HT-29 (cell line): ENCODE measurements around the gene TAP2. TPM values are rescaled to one million over a fixed set of nuclear protein-coding genes. Genes with fewer than 3 reads are reported as not detected.

Experiments
- DNase-seq: peaks from one replicate; pipeline ENCODE4 v3.0.0-alpha.2; 2015; ENCODE audit warnings: low spot score
- total RNA-seq: library from RNA; depleted of rRNA; stranded (reverse); fragments of >200 nt; shearing (Covaris generic); gene quantifications from 2 replicates; pipeline ENCODE4 v1.2.3, GENCODE V29; 2014

The TAP2 gene
- total RNA-seq, 1 experiment from 2014 or later, result 54.9 TPM

DNA sequence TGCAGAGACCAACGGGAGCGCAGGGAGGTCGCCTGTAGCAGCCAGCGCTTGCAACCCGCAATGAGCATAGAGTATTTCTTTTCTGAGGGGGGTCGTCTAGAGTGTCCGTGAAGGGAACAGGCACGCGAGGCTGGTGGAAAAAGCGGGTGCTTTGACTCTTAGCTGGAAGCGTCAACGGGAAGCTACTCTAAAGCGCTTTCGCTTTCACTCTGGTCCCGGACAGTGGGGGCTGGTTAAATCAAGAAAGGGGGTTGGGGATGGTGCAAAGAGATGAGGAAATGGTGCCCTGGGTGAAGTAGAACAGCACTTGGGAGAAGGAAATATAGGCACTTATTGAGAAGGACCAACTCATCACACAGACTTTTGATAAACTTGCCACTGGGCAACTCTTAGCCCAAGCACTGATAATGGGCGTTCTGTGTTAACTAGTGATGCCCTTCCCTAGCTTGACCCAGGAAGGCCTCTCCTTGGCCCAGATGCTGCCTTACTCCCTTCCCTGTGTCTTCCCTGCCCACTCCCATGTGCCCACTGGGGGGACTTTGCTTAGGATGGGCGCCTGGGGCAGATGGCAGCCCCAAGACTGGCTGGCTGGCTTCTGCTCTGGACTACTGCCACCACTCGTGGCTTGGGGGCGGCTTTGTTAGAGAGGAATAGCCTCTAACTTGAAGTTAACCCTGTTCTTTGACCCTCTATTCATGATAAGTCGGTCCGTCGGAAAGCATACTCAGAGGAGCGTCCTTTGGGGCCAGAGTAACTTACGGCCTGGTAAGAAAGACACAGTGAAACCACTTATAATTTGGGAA is 16.0 kb upstream of the TAP2 start:
- DNase-seq, result no peak

DNA sequence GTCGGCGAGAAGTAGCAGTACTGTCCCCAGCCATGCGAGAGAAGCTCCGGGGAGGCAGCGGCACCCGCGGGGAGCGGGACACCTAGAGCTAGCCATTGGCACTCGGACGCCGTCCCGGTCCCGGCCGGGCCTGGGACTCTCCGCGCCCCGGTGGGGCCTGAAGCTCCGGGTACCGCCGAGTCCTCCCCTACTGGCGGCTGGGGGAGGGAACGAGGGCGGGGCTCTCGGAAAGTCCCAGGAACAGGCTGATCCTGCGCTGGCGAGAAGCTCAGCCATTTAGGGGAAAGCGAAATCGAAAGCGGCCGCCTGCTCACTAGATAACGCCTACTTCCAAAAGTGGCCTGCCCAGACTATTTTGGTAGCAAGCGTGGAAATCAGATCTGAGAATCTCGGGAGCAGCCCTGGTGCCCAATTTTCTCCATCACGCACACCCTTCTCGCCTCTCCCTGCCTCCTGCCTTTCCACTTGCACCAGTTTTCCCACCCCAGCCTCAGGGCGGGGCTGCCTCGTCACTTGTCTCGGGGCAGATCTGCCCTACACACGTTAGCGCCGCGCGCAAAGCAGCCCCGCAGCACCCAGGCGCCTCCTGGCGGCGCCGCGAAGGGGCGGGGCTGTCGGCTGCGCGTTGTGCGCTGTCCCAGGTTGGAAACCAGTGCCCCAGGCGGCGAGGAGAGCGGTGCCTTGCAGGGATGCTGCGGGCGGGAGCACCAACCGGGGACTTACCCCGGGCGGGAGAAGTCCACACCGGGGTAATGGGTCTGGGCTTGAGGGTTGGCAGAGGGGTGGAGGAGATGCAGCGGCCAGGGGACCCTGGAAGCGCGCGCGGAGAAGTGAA is 15.2 kb upstream of the TAP2 start, which contains the start of the genes PSMB9 and TAP1:
TSS of gene PSMB9 (plus strand) at position 652 of the 835 bp plus-strand sequence. CDS start at position 690, 38 bp downstream.
TSS of gene TAP1 (minus strand) at position 164 of the 835 bp plus-strand sequence. CDS start at position 96, 68 bp downstream.
- DNase-seq, result peak; percentile 92

DNA sequence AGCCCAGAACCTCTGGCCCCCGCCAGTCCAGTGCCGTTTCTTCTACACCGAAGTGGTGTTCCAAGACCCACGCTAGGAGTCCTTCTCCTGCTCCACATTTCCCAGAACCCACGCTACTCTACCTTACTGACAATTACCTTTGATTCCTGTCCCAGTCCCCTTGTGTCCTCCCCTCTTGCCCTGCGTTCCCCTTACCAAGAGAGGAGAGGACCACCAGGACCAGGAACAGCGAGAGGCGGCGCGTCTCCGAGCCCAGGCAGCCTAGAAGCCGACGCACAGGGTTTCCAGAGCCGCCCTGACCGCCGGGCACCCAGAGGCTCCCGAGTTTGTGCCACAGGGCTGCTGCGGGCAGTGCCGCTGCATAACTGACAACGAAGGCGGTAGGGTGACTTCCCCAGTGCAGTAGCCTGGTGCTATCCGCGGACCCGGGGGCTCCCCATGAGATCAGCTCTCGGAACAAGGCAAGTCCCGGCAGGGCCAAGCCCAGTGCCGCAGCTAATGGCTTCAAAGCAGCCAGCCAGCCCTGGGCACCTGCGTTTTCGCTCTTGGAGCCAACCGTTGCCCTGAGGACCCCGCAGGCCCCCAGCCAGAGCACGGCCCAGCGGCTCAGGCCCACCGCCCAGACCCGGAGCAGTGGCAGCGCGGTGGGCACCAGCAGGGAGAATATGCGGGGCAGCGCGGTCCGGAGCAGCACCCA is 14.5 kb upstream of the TAP2 start:
- peak; percentile 39 for DNase-seq

DNA sequence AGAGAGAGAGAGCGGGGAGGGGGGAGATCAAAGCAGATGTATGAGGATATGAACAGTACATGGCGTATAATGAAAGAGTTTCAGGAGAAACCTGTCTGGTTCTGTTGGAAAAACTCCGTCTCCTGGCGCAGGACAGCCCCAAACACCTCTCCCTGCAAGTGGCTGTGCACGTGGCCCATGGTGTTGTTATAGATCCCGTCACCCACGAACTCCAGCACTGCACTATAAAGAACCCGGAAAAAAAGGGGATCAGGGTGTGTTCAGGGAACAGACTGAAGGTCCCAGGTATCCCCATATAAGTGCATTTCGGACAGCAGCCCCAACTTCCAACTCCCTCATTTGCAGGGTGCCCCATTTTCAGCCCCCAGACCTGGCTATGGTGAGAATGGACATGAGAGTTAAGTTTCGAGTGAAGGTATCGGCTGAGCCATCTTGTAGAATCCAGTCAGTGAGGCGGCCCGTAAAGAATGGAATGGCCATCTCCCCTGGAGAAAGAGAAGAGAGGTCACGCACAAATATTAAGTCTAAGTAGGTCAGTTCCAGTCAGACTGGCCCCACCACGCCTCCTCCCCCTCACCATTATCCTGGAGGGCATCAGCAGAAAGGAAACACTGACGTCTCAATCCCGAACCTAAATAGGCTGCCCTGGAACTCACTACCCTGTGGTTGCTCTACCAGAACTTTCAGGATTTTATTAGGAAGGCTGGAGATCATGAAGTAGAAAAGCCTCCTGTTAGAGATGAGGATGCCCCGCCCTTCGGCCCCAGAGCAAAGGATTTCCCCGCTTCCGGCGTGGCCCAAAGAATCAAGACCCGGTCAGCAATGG is 13.7 kb upstream of the TAP2 start:
- no peak for DNase-seq

DNA sequence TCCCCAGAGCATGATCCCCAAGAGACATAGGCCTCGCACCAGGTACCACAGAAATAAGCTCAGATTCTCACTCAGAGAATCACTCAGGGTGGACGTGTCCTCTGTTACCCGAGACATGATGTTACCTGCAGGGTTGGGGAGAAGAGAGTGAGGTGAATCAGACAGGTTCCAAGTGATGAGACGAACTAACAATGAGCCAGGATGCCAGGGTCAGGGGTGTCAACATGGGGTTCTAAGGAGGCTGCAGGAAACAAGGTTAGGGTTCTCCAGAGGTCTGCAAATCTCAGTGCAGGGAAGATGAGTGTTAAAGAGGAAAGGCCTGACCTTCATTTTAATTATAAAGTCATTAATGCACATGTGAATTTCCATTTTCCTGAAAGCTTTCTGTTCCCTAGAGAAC is 12.5 kb upstream of the TAP2 start:
- no peak for DNase-seq

DNA sequence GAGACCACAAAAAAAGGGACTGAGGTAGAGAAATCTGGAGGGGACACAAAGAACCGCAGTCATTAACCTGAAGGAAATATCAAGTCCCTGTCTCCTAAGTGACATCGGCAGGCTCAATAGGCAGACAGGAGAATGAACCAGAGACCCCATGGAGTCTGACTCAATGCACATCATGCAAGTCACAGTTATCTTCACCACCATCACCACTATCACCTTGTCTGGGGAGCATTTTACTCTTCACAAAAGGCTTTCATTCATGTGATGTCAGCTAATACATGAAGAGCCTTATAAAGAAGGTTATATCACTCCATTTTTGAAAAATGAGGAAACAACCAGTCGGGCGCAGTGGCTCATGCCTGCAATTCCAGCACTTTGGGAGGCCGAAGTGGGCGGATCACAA is 10.6 kb upstream of the TAP2 start:
- no peak for DNase-seq

DNA sequence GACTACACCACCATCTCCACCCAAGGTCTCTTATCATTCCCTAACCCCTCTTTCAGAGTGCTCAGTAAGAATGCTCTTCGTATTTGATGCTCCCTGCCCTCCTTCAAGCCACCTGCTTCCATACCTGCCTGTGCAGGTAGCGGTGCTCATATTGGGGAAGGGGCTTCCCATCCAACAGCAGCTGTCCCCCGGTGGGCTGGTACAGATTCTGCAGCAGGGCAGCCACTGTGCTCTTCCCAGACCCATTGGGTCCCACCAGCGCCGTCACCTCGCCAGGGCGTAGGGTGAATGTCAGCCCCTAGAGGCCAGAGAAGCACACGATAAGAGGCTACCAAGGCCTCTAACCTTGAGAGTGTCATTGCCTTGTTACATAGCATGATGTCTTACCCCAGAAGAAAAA is 9.3 kb upstream of the TAP2 start:
- DNase-seq, result no peak

DNA sequence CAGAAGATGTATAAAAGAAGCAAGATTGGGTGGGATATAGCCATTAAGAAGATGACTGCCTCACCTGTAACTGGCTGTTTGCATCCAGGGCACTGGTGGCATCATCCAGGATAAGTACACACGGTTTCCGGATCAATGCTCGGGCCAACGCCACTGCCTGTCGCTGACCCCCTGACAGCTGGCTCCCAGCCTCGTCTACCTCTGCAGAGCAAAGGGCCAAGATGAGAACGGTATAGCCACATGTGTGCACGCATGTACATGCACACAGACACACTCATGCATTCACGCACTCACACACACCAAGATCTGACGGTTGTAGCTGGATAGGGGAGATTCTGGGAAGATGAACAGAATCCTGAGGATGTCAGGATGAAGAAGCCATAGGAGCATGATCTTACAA is 8.5 kb upstream of the TAP2 start:
- DNase-seq, result no peak

DNA sequence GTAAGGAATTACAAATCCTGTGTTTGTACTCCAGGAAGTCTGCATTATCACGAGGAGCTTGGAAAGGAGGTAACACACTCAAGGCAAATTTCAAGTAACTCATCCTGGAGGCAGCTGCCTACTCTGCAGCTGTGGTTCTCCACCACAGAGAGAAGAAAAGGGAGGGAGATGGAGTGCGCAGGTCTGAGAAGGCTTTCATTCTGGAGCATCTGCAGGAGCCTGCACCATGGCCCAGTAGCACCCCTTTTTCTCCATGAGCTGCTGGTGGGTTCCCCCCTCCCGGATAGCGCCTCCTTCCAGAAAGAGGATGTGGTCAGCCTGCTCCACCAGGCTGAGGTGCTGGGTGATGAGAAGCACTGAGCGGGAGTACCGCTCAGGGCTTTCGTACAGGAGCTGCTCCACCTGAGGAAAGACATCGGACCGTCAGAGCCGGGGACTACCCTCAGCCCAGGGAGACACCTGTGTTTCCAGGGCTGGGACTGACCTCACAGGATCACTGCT is 6.9 kb upstream of the TAP2 start:
- DNase-seq, result no peak

DNA sequence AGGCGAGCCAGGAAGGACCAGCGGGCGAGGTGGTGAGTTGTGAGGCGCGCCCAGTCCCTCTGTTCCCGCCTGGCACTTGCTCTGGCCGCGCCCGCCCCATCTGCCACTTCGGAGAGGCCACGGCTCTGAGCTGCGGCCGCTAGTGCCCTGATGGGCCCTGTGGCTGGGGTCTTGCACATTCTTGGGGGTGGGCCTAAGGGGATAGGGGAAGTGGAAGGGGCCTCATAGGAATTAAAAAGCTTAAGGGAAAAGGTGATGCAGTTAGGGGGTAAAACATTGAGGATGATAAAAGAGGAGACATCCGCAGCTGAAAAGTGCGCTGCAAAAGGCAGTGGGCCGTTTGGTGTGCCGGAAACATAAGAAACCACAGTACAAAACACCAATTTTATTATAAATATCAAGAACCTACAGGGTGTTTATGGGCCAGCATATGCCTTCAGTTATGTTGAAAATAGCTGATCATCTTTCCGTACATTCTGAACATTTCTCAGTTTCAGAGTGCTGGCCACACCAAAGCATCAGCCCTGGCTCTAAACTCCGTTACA is 6.4 kb upstream of the TAP2 start:
- no peak for DNase-seq

DNA sequence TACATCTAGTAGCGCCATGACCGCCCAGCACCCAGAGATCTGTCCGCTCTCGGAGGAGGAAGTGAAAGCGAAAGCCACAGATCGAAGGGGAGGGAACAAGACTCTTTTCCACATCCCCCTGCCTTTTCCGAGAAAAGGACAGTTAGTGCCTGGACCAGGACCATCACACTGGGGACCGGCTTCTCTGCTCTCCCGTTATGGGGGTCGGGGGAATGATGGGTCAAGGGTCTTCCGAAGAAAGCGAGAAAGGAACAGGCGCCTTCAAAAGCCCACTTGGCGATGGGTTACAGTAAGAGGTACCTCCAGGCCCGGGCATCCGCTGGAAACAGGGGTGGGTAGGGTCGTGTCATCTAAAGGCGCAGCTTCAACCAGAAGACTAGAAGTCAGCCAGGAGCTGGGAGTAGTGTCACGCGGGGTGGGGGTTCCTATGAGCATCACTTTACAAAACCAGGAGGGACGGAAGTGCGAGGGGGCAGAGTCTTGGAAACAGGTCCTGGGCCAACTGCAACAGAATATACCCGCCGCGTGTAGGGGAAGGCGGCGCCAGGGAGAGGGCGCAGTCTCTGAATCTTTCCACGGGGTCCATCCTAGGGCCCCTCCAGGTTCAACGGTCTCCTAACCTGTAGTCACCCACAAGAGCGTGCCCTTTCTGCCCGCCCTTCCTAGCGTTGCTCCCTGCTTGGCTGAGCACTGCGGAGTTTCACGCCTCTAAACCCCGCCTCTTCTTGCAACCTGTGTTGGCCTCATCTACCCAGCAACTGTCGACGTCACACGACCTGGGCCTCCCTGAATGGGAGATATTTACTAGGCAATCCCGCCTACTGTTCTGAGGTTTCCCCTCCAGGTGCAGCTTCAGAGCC is 5.7 kb upstream of the TAP2 start, which contains the start of gene PSMB8:
TSS of gene PSMB8 (minus strand) at position 69 of the 860 bp plus-strand sequence. CDS start at position 18, 51 bp downstream.
- DNase-seq, result peak; percentile 96

DNA sequence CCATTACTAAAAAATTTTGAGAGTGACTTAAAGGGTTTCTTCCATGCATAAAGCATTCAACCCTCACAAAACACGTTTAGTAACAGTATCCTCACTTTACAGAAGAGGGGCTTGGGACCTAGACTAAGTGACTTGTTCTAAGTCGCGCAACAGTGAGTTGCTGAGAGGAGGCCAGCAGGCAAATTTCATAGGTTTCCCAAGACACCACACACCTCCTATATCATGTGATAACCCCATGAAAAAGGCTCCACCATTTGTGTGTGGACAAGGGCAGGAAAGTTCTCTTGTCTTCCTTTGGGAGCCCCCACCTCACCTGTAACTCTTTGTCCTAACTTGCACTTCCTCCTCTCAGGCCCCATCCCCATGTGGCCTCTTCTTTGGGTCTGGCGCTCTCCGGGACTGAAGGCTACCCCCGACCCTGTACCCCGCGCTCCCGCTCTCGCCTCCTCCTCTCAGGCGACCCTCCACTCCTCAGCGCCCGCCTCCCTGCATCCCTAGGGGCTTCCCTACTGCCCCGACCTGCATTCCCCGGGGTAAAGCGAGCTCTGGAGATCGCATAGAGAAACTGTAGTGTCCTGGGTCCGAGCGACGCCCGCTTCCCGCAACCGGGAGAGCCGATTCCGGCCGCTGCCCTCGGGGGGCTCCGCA is 4.9 kb upstream of the TAP2 start:
- DNase-seq, result no peak

DNA sequence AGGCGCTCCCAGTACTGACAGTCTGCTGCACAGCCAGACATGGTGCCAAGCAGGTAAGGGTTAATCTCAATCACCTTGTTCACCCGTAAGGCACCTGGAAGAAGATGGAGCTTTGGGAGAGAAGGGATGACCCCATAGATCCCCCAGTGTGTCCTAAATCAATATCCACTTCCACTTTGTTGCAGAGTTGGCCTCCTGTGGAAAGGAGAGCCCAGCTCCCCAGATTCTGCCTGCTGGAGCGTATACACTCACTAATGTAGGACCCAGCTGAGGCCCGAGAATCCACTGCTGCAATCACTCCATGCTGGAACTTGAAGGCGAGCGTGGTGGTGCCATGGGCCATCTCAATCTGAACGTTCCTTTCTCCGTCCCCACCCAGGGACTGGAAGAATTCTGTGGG is 4.2 kb upstream of the TAP2 start:
- no peak for DNase-seq

DNA sequence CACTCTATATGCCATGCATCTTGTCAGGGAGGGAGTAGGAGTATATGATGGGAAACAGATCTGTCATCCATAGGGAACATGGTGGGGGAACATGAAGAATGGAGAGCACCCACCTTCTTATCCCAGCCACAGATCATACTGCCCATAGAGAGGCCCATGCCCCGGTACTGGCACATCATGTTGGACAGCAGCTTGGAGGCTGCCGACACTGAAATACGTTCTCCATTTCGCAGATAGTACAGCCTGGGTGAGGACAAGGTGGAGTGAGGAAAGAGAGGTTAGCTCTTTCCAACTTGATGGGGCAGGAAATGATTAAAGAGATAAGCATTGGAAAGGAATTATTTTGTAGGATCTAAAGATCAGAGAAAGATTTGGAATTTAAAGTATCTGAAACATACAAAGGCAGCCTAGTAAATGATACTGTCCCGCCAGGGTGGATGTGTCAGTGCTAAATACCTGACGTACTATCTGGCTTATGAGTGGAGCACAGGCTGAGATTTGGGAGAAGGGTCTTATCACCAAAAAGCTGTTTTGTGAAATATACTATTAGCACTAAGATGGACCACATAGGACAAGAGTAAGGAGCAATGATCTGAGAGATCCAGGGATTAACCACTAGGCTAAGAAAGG is 3.6 kb upstream of the TAP2 start:
- DNase-seq, result no peak

DNA sequence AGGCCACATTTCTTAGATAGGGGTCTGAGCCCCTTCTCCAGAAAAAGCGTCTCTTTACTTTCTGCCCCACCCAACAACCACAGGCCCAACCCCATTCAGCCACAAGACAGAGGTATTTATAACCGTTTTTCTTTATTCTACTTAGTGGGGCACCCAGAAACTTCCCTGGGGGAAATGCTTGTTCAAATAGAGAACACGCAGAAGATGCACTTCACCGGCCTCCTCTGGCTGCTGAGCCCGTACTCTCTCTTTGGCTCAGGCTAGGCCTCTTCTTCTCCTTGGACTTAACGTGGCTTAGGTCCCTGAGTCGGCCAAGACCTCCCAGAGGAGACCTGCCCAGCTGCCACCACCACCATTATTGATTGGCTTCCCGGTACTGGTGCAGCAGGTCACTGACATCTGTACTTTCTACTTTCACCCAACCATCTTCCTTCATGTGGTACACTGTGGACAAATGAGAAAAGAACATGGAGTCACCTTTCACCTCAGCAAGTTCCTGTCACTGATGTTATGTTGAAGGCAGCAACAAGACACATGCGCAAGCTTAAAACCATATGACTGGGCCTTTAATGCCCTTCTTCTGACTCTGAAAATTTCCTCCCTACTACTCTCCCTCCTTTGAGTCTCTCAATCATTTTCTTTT is 2.2 kb upstream of the TAP2 start:
- no peak for DNase-seq

DNA sequence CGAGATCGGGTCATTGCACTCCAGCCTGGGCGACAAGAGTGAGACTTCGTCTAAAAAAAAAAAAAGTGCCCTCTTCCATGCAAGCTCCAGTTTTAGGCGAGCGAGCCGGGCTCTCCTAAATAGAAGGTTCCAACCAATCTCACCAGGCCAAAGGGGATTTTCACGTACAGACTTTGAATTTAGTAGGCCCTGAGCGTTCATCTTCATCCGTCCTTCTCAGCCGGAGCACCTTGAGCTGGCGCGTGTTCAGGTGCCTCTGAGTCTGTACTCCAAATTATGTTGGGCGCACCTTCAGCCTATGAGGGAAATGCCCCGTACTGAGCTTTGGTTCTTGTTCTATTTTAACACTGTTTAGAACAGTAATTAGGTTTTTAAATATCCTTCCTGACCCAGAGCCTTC is 817 bp upstream of the TAP2 start:
- DNase-seq, result no peak

DNA sequence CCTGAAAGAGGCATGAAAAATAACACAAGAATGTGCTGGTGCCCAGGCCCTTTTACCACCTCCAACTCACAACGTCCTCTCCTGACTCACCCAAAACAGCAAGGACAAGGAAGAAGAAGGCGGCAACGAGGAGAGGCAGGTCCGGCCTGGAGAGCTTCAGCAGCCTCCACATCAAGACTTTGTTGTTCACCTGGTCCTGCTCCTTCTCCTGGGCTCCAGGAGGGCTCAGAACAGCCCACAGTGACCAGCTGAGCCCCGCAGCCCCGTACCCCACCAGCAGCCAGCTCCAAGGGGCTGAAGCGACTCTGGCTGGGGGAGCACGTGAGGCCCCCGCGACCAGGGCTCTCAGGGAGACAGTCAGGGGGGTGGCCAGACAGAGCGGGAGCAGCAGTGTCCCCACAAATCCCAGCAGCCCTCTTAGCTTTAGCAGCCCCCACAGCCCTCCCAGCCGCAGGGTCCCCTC is 857 bp downstream of the TAP2 start:
- no peak for DNase-seq

DNA sequence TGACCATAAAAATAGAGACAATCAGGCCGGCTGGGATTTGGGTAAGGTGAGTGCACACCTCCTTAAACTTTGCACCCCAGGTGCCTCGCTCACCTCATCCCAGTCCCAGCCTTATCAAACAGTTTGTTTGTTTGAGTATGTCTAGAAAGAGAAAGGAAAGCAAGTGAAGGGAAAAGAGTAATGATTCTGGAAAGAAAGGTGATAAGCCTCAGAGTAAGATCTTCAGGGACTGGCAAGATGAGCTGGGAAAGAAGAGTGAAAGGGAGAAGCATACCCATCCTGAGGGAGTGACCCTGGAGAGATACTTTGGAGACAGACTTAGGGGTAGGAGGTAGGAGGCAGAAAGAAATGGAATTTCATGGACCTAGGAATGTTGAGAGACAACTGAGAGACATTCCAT is 1.7 kb downstream of the TAP2 start:
- no peak for DNase-seq
